H1 (cell line): ENCODE data around the gene MACROD2. TPM values are rescaled to one million over a fixed set of nuclear protein-coding genes. Genes with fewer than 3 reads are reported as not detected.

Experiments
- CTCF ChIA-PET: fragments of 300-600 bp; sonication (Branson Sonifier 250); formaldehyde crosslinking; loops from one replicate; lab custom pipeline; 2021; ENCODE audit not compliant: partially characterized antibody; lab: Charles Lee
- POLR2A ChIA-PET: fragments of 300-600 bp; sonication (Branson Sonifier 250); formaldehyde crosslinking; loops from one replicate; lab custom pipeline; 2021; ENCODE audit warnings: inconsistent platforms; ENCODE audit not compliant: partially characterized antibody; lab: Charles Lee
- DNase-seq, 2 experiments: peaks; one replicate each; pipeline versions ENCODE4 v3.0.0 to v3.0.0-alpha.2; 2010 to 2022; ENCODE audit warnings: low spot score in 2 of 2, low read depth in 1 of 2, mixed read lengths in 1 of 2
- FAIRE-seq: peaks from 2 replicates; lab custom pipeline; 2011; peaks lifted over from hg19 to GRCh38; lab: Jason Lieb, UNC
- H2AFZ ChIP-seq: 2 replicates; pipeline ENCODE4 v1.8.1; 2012; ENCODE audit warnings: low read length, inconsistent platforms
- H2AK5ac ChIP-seq: 2 replicates; pipeline ENCODE4 v1.6.1; 2013; ENCODE audit warnings: low read depth, low read length
- H2BK120ac ChIP-seq: replicated peaks from 2 replicates; pipeline ENCODE3; 2013; ENCODE audit warnings: low read depth, low read length, inconsistent platforms
- H2BK12ac ChIP-seq: 2 replicates; pipeline ENCODE4 v1.6.1; 2013; ENCODE audit warnings: low read depth, low read length
- H2BK15ac ChIP-seq: 2 replicates; pipeline ENCODE4 v1.6.1; 2013; ENCODE audit warnings: low read length
- H2BK20ac ChIP-seq: 2 replicates; pipeline ENCODE4 v1.6.1; 2013; ENCODE audit warnings: low read length
- H2BK5ac ChIP-seq: 2 replicates; pipeline ENCODE4 v1.6.1; 2013; ENCODE audit warnings: low read depth, low read length
- H3K14ac ChIP-seq: 2 replicates; pipeline ENCODE4 v1.6.1; 2013; ENCODE audit warnings: inconsistent platforms; ENCODE audit not compliant: insufficient read length
- H3K18ac ChIP-seq: 2 replicates; pipeline ENCODE4 v1.6.1; 2013; ENCODE audit warnings: low read length; ENCODE audit errors: extremely low read depth
- H3K23ac ChIP-seq: 2 replicates; pipeline ENCODE4 v1.6.1; 2013; ENCODE audit warnings: inconsistent platforms; ENCODE audit not compliant: insufficient read length
- H3K23me2 ChIP-seq: 2 replicates; pipeline ENCODE4 v1.6.1; 2013; ENCODE audit warnings: low read depth, low read length
- H3K27ac ChIP-seq: 2 replicates; pipeline ENCODE4 v1.6.1; 2011; ENCODE audit warnings: low read depth, low read length, inconsistent platforms
- H3K27me3 ChIP-seq, 4 experiments: replicated peaks in 1 of 4; 1 replicate in 1 of 4; 2 replicates in 3 of 4; pipeline versions ENCODE4 v1.6.1 to v1.8.1; 2011 to 2013; ENCODE audit warnings: low read length in 3 of 4, mild to moderate bottlenecking in 3 of 4, inconsistent platforms in 2 of 4, mixed read lengths in 2 of 4, moderate library complexity in 1 of 4; ENCODE audit not compliant: control insufficient read depth in 3 of 4, insufficient read depth in 3 of 4; ENCODE audit errors: extremely low read depth in 1 of 4
- H3K36me3 ChIP-seq, 4 experiments: 2 replicates each; pipeline versions ENCODE4 v1.6.1 to v1.8.1; 2011 to 2013; ENCODE audit warnings: mild to moderate bottlenecking in 4 of 4, low read length in 3 of 4, moderate library complexity in 2 of 4, control low read depth in 1 of 4, inconsistent platforms in 1 of 4; ENCODE audit not compliant: insufficient read depth in 4 of 4, control insufficient read depth in 2 of 4
- H3K4ac ChIP-seq: replicated peaks from 2 replicates; pipeline ENCODE3; 2013; ENCODE audit warnings: low read length, low read depth, mixed read lengths, inconsistent platforms; ENCODE audit not compliant: insufficient read length
- H3K4me1 ChIP-seq, 4 experiments: replicated peaks in 1 of 4; 1 replicate in 1 of 4; 2 replicates in 3 of 4; pipeline versions ENCODE4 v1.6.1 to v1.8.1; 2011 to 2013; ENCODE audit warnings: low read length in 3 of 4, inconsistent platforms in 2 of 4, mixed read lengths in 1 of 4; ENCODE audit not compliant: insufficient read depth in 4 of 4, control insufficient read depth in 3 of 4
- H3K4me2 ChIP-seq, 2 experiments: 2 replicates each; pipeline versions ENCODE4 v1.6.1 to v1.8.1; 2011 to 2013; ENCODE audit warnings: low read depth in 2 of 2, low read length in 2 of 2, control low read depth in 1 of 2, inconsistent platforms in 1 of 2, mild to moderate bottlenecking in 1 of 2; ENCODE audit not compliant: insufficient read depth in 1 of 2
- H3K4me3 ChIP-seq, 4 experiments: fragments of 200-600, 300-600 bp in 1 of 4; sonication (generic), shearing (Covaris generic), sonication (Bioruptor Twin) in 1 of 4; 2 replicates each; pipeline versions ENCODE4 v1.5.1 to v1.8.1; 2011 to 2016; ENCODE audit warnings: low read length in 4 of 4, low read depth in 3 of 4, control low read depth in 2 of 4, inconsistent platforms in 2 of 4, mild to moderate bottlenecking in 2 of 4, mixed read lengths in 1 of 4, moderate library complexity in 1 of 4; ENCODE audit not compliant: insufficient read depth in 2 of 4; ENCODE audit errors: extremely low read depth in 1 of 4
- H3K56ac ChIP-seq: replicated peaks from 2 replicates; pipeline ENCODE3; 2013; ENCODE audit warnings: low read depth, mild to moderate bottlenecking, mixed read lengths, low read length, inconsistent platforms; ENCODE audit not compliant: insufficient read length
- H3K79me1 ChIP-seq: 2 replicates; pipeline ENCODE4 v1.6.1; 2013; ENCODE audit warnings: low read depth, low read length, control low read depth
- H3K79me2 ChIP-seq, 2 experiments: 2 replicates each; pipeline versions ENCODE4 v1.6.1 to v1.8.1; 2012 to 2013; ENCODE audit warnings: low read length in 2 of 2, mild to moderate bottlenecking in 2 of 2, inconsistent platforms in 1 of 2; ENCODE audit not compliant: insufficient read depth in 2 of 2, control insufficient read depth in 1 of 2
- H3K9ac ChIP-seq, 4 experiments: replicated peaks in 1 of 4; 1 replicate in 1 of 4; 2 replicates in 3 of 4; pipeline versions ENCODE4 v1.6.1 to v1.8.1; 2011 to 2013; ENCODE audit warnings: low read depth in 3 of 4, low read length in 3 of 4, control low read depth in 2 of 4, mild to moderate bottlenecking in 2 of 4, moderate library complexity in 2 of 4, inconsistent platforms in 1 of 4; ENCODE audit errors: extremely low read depth in 1 of 4
- H3K9me3 ChIP-seq, 2 experiments: 2 replicates each; pipeline versions ENCODE4 v1.6.1 to v1.8.1; 2012 to 2013; ENCODE audit warnings: mild to moderate bottlenecking in 2 of 2, moderate library complexity in 2 of 2, control low read depth in 1 of 2, inconsistent platforms in 1 of 2, low read depth in 1 of 2, low read length in 1 of 2, mixed read lengths in 1 of 2; ENCODE audit not compliant: insufficient read depth in 2 of 2
- H4K20me1 ChIP-seq, 2 experiments: replicated peaks in 1 of 2; 2 replicates each; pipeline versions ENCODE3 to v1.8.1; 2011 to 2013; ENCODE audit warnings: inconsistent platforms in 2 of 2, low read length in 2 of 2, mild to moderate bottlenecking in 1 of 2; ENCODE audit not compliant: insufficient read depth in 2 of 2, control insufficient read depth in 1 of 2
- H4K5ac ChIP-seq: 2 replicates; pipeline ENCODE4 v1.6.1; 2013; ENCODE audit warnings: low read length, low read depth, mixed read lengths, inconsistent platforms; ENCODE audit not compliant: insufficient read length
- H4K8ac ChIP-seq: 2 replicates; pipeline ENCODE4 v1.8.0; 2013; ENCODE audit warnings: mild to moderate bottlenecking, moderate library complexity, low read length, inconsistent platforms; ENCODE audit not compliant: insufficient read depth; ENCODE audit errors: extremely low read depth
- H4K91ac ChIP-seq: replicated peaks from 2 replicates; pipeline ENCODE3; 2013; ENCODE audit warnings: low read length, mixed read lengths, inconsistent platforms; ENCODE audit not compliant: insufficient read length
- E2F6 ChIP-seq: IDR thresholded peaks from 2 replicates; pipeline ENCODE4 v1.6.1; 2012; ENCODE audit warnings: inconsistent platforms
- SIX5 ChIP-seq: IDR thresholded peaks from 2 replicates; pipeline ENCODE4 v1.6.1; 2011; ENCODE audit warnings: mild to moderate bottlenecking, low read depth, low read length
- SP2 ChIP-seq: IDR thresholded peaks from 2 replicates; pipeline ENCODE4 v1.6.1; 2012; ENCODE audit warnings: mild to moderate bottlenecking, low read length, inconsistent platforms
- SUZ12 ChIP-seq: fragments of 200-600 bp; sonication (generic); IDR thresholded peaks from 2 replicates; pipeline ENCODE4 v1.6.1; 2012; ENCODE audit warnings: mild to moderate bottlenecking, inconsistent platforms, low read length, moderate library complexity, mixed read lengths
- TBP ChIP-seq: IDR thresholded peaks from 2 replicates; pipeline ENCODE4 v1.6.1; 2011; ENCODE audit warnings: low read depth, low read length, improper control_type of control experiment
- WGBS, 2 experiments: shearing (Covaris generic) in 1 of 2; methylation state at CpG; one replicate each; pipeline versions ENCODE4 v1.1.6 to v1.1.7; 2013 to 2015; ENCODE audit warnings: low lambda C conversion rate in 2 of 2, mixed read lengths in 2 of 2, inconsistent platforms in 1 of 2, low coverage in 1 of 2, missing lambda C conversion rate in 1 of 2; ENCODE audit not compliant: insufficient replicate concordance in 2 of 2, insufficient coverage in 1 of 2, insufficient read length in 1 of 2; ENCODE audit errors: extremely low coverage in 1 of 2, missing lambda C conversion rate in 1 of 2; 5-methylcytosine and 5-hydroxymethylcytosine counted together
- polyA plus RNA-seq, 7 experiments: library from polyadenylated mRNA; depleted of rRNA in 3 of 7; stranded (reverse) in 5 of 7; unstranded in 2 of 7; fragments of >200 nt in 5 of 7; fragments of 200-250 nt in 2 of 7; gene quantifications; 1 replicate in 5 of 7; 2 replicates in 1 of 7; 4 replicates in 1 of 7; pipeline versions ENCODE4 v1.2.1 to v1.2.3, GENCODE V29; 2011 to 2013; ENCODE audit warnings: missing spikeins in 2 of 7, mixed read lengths in 2 of 7
- total RNA-seq: library from RNA; stranded (reverse); fragmentation: NEBNext Ultra II Directional; extraction: Animal tissue kit (Norgen Biotek cat#: 25700); gene quantifications from 2 replicates; pipeline ENCODE4 v1.2.1, GENCODE V29; 2021

The MACROD2 gene
- total and polyA plus RNA-seq, 2 of the 8 experiments (the other 6 are each of a cell fraction or from before 2014, with no cell fraction given): 0.70 to 3.9 TPM

- Histone ChIP-seq H3K23me2 (no peaks in the 10 kb centered on the region), H3K4me3 (no peak overlapping the region), H4K91ac (no peak overlapping the region), H2BK15ac (no peak overlapping the region), H3K9ac (no peak overlapping the region), H3K14ac (no peak overlapping the region), H3K4me2 (no peak overlapping the region), H3K4me1 (no peaks in the 10 kb centered on the region), H2AK5ac (no peak overlapping the region), H2BK20ac (no peak overlapping the region), H4K20me1 (no peaks in the 10 kb centered on the region), H3K27ac (no peak overlapping the region), H4K5ac (no peak overlapping the region), H2BK120ac (no peak overlapping the region), H3K18ac (no peak overlapping the region), H3K9me3 (no peaks in the 10 kb centered on the region), H3K27me3 (no peaks in the 10 kb centered on the region), H2AFZ (peak overlapping the region; percentile 5), H4K8ac (no peak overlapping the region), H2BK5ac (no peak overlapping the region), H3K79me1 (no peaks in the 10 kb centered on the region), H3K36me3 (no peaks in the 10 kb centered on the region), H3K79me2 (no peaks in the 10 kb centered on the region), H3K56ac (no peak overlapping the region), H3K23ac (no peak overlapping the region), H3K4ac (no peak overlapping the region), H2BK12ac (no peak overlapping the region)
- ChIA-PET CTCF (interaction anchor here (0.6 to 2.1 kb wide), 2 partner anchors 12 to 177 kb away, joined by 3 to 8 read pairs; no protein-coding TSS in a partner anchor), POLR2A (no interaction called here)
- DNase-seq: no peak
- WGBS, 2 experiments: 88% methylated on average over 7 of the region's 7 CpGs; no CpG with 5 or more reads in 1 of the 2 experiments
- FAIRE-seq: no peak
- TF ChIP-seq SUZ12 (no peak), E2F6 (no peak), SP2 (no peak), TBP (no peak), SIX5 (no peak)
Measured at GRCh38 chr20:15711177-15711576, 1715.9 kb downstream of the MACROD2 start.
